GM19238 (cell line): ENCODE measurements around the gene PIEZO2.
"Not testable (repeated sequence)": the region's sequence is repeated elsewhere in the genome, so short reads cannot be mapped to it uniquely, and the experiment has no call there.

Source experiments
- DNase-seq: peaks from one replicate; pipeline ENCODE4 v3.0.0; 2011; ENCODE audit warnings: low spot score; ENCODE audit not compliant: insufficient read length

The PIEZO2 gene

GRCh38 chr18:10847408-10847790 lies 302.0 kb downstream of the PIEZO2 start:
- no peak for DNase-seq

- DNase-seq: no peak
Observed at GRCh38 chr18:10846657-10847407, 302.5 kb downstream of the PIEZO2 start.

GRCh38 chr18:10846035-10846434 lies 303.3 kb downstream of the PIEZO2 start:
- not testable (repeated sequence) for DNase-seq

GRCh38 chr18:10843565-10843964 lies 305.8 kb downstream of the PIEZO2 start:
- no peak for DNase-seq

GRCh38 chr18:10842861-10843260 lies 306.5 kb downstream of the PIEZO2 start:
- no peak for DNase-seq

- DNase-seq: no peak
Observed at GRCh38 chr18:10842371-10842770, 307.0 kb downstream of the PIEZO2 start.

- DNase-seq: no peak
Observed at GRCh38 chr18:10841203-10841602, 308.2 kb downstream of the PIEZO2 start.

GRCh38 chr18:10840743-10841142 lies 308.6 kb downstream of the PIEZO2 start:
- DNase-seq: no peak

- DNase-seq: no peak
Observed at GRCh38 chr18:10839421-10839820, 309.9 kb downstream of the PIEZO2 start.

GRCh38 chr18:10838553-10838952 lies 310.8 kb downstream of the PIEZO2 start:
- DNase-seq: no peak

GRCh38 chr18:10834128-10834815 lies 315.1 kb downstream of the PIEZO2 start:
- DNase-seq: no peak

- no peak for DNase-seq
Observed at GRCh38 chr18:10833656-10834055, 315.7 kb downstream of the PIEZO2 start.

- no peak for DNase-seq
Observed at GRCh38 chr18:10826400-10826799, 323.0 kb downstream of the PIEZO2 start.

GRCh38 chr18:10822456-10822855 lies 326.9 kb downstream of the PIEZO2 start:
- no peak for DNase-seq

- no peak for DNase-seq
Observed at GRCh38 chr18:10820681-10821080, 328.7 kb downstream of the PIEZO2 start.

- DNase-seq: no peak
Observed at GRCh38 chr18:10814336-10814735, 335.0 kb downstream of the PIEZO2 start.

- no peak for DNase-seq
Observed at GRCh38 chr18:10805587-10806118, 343.7 kb downstream of the PIEZO2 start.

- DNase-seq: no peak
Observed at GRCh38 chr18:10804126-10804525, 345.2 kb downstream of the PIEZO2 start.

- no peak for DNase-seq
Observed at GRCh38 chr18:10798727-10799550, 350.4 kb downstream of the PIEZO2 start.

- DNase-seq: no peak
Observed at GRCh38 chr18:10797896-10798295, 351.5 kb downstream of the PIEZO2 start.

- no peak for DNase-seq
Observed at GRCh38 chr18:10794771-10795170, 354.6 kb downstream of the PIEZO2 start.
